ENCODE measurements around the gene CCDC47.
A peak's percentile ranks its signal among the peaks of the same experiment; 100 is the strongest.

The CCDC47 gene

GRCh38 chr17:63704259-63704576, 69.2 kb downstream of the CCDC47 start:
- Histone ChIP-seq H4K20me1 (ENCODE audit: low read depth, low read length) (no peaks in the 10 kb centered on the region), H3K27ac (ENCODE audit: low read depth, low read length) (no peak overlapping the region), H3K36me3 (ENCODE audit: low read length) (no peaks in the 10 kb centered on the region), H2AFZ (ENCODE audit: low read depth, low read length, severe bottlenecking) (no peak overlapping the region), H3K79me2 (ENCODE audit: insufficient read depth, low read length) (no peaks in the 10 kb centered on the region), H3K4me2 (ENCODE audit: low read depth, low read length, poor library complexity, severe bottlenecking) (no peak overlapping the region), H3F3A (ENCODE audit: insufficient read depth) (peaks cover 26% of the 10 kb centered on the region), H3K4me3 (ENCODE audit: insufficient read depth, low read length, poor library complexity, severe bottlenecking) (no peak overlapping the region), H3K27me3 (ENCODE audit: low read length) (no peaks in the 10 kb centered on the region), H3K9ac (ENCODE audit: low read length) (no peak overlapping the region), H3K9me2 (replicated peaks; ENCODE audit: insufficient read depth, low read length) (no peaks in the 10 kb centered on the region), H3K9me3 (ENCODE audit: insufficient read depth, low read length) (no peaks in the 10 kb centered on the region)
- TF ChIP-seq EZH2phosphoT487 (conservative IDR thresholded peaks at IDR 0.05; ENCODE audit: low read length) (no peak), CTCF (IDR thresholded peaks at IDR 0.05; ENCODE audit: insufficient read depth, low read length, poor library complexity, severe bottlenecking) (no peak)

- Histone ChIP-seq H3K4me3 (ENCODE audit: insufficient read depth, low read length, poor library complexity, severe bottlenecking) (no peak overlapping the region), H3K27ac (ENCODE audit: low read depth, low read length) (no peak overlapping the region), H3F3A (ENCODE audit: insufficient read depth) (peaks cover 26% of the 10 kb centered on the region), H2AFZ (ENCODE audit: low read depth, low read length, severe bottlenecking) (no peak overlapping the region), H3K36me3 (ENCODE audit: low read length) (no peaks in the 10 kb centered on the region; the same call in 1 of the 2 replicates), H3K9me3 (ENCODE audit: insufficient read depth, low read length) (no peaks in the 10 kb centered on the region), H3K9ac (ENCODE audit: low read length) (no peak overlapping the region), H4K20me1 (ENCODE audit: low read depth, low read length) (no peaks in the 10 kb centered on the region), H3K79me2 (ENCODE audit: insufficient read depth, low read length) (peaks cover 4% of the 10 kb centered on the region), H3K27me3 (ENCODE audit: low read length) (no peaks in the 10 kb centered on the region), H3K9me2 (replicated peaks; ENCODE audit: insufficient read depth, low read length) (no peaks in the 10 kb centered on the region), H3K4me2 (ENCODE audit: low read depth, low read length, poor library complexity, severe bottlenecking) (no peak overlapping the region)
- TF ChIP-seq CTCF (IDR thresholded peaks at IDR 0.05; ENCODE audit: insufficient read depth, low read length, poor library complexity, severe bottlenecking) (no peak), EZH2phosphoT487 (conservative IDR thresholded peaks at IDR 0.05; ENCODE audit: low read length) (no peak)
These were observed 69.7 kb downstream of the CCDC47 start for GRCh38 chr17:63703556-63704258.

GRCh38 chr17:63703029-63703428, 70.4 kb downstream of the CCDC47 start:
- Histone ChIP-seq H3K4me2 (ENCODE audit: low read depth, low read length, poor library complexity, severe bottlenecking) (peak overlapping the region; percentile 93), H3K79me2 (ENCODE audit: insufficient read depth, low read length) (peaks cover 11% of the 10 kb centered on the region), H4K20me1 (ENCODE audit: low read depth, low read length) (no peaks in the 10 kb centered on the region), H3K9ac (ENCODE audit: low read length) (peak overlapping the region; percentile 99), H3K27ac (ENCODE audit: low read depth, low read length) (peak overlapping the region; percentile 98), H3K9me2 (replicated peaks; ENCODE audit: insufficient read depth, low read length) (no peaks in the 10 kb centered on the region), H3K27me3 (ENCODE audit: low read length) (no peaks in the 10 kb centered on the region), H3K36me3 (ENCODE audit: low read length) (no peaks in the 10 kb centered on the region; the same call in 1 of the 2 replicates), H3K9me3 (ENCODE audit: insufficient read depth, low read length) (no peaks in the 10 kb centered on the region), H3F3A (ENCODE audit: insufficient read depth) (peaks cover 26% of the 10 kb centered on the region), H3K4me3 (ENCODE audit: insufficient read depth, low read length, poor library complexity, severe bottlenecking) (no peak overlapping the region), H2AFZ (ENCODE audit: low read depth, low read length, severe bottlenecking) (no peak overlapping the region)
- TF ChIP-seq EZH2phosphoT487 (conservative IDR thresholded peaks at IDR 0.05; ENCODE audit: low read length) (no peak), CTCF (IDR thresholded peaks at IDR 0.05; ENCODE audit: insufficient read depth, low read length, poor library complexity, severe bottlenecking) (no peak)
